Measurements from ENCODE around the gene RNF212B. TPM values are rescaled to one million over a fixed set of nuclear protein-coding genes. Genes with fewer than 3 reads are reported as not detected.
"Not testable (repeated sequence)": the region's sequence is repeated elsewhere in the genome, so short reads cannot be mapped to it uniquely, and the experiment has no call there.

The RNF212B gene
- total RNA-seq, 4 donors from 2014 or later, result 0.33 TPM; not detected in 3

DNA sequence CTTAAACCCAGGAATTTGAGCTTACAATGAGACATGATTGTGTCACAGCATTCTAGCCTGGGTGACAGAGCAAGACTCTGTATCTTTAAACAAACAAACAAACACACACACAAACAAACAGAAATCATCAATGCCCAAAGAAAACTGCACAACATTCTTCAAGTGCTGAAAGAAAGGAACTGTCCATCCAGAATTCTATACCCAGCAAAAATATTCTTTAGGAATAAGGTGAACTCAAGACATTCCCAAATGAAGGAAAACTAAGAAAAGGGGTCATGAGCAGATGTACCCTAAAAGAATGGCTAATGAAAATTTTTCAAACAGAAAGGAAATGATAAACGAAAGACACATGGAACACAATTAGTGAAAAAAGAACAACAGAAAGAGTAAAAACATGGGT lies 22.3 kb upstream of the RNF212B start:
- Histone ChIP-seq H3K4me1 (no peaks in the 10 kb centered on the region), H3K4me3 (no peak overlapping the region), H3K27ac (replicated peaks in 1 of 4) (no peak overlapping the region), H3K36me3 (no peaks in the 10 kb centered on the region), H3K9me3 (peaks cover 0 to 9% (median 0%) of the 10 kb centered on the region in 4 donors), H3K27me3 (peaks cover 0 to 10% (median 0%) of the 10 kb centered on the region in 4 donors)
- DNase-seq (ENCODE audit: extremely low spot score), result no peak
- 78% methylated on average over 1 of the region's 1 CpG for WGBS
- intact Hi-C loops (cut with DNase I), result no loop called here
- TF ChIP-seq, protein P1, sequence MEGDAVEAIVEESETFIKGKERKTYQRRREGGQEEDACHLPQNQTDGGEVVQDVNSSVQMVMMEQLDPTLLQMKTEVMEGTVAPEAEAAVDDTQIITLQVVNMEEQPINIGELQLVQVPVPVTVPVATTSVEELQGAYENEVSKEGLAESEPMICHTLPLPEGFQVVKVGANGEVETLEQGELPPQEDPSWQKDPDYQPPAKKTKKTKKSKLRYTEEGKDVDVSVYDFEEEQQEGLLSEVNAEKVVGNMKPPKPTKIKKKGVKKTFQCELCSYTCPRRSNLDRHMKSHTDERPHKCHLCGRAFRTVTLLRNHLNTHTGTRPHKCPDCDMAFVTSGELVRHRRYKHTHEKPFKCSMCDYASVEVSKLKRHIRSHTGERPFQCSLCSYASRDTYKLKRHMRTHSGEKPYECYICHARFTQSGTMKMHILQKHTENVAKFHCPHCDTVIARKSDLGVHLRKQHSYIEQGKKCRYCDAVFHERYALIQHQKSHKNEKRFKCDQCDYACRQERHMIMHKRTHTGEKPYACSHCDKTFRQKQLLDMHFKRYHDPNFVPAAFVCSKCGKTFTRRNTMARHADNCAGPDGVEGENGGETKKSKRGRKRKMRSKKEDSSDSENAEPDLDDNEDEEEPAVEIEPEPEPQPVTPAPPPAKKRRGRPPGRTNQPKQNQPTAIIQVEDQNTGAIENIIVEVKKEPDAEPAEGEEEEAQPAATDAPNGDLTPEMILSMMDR (IDR thresholded peaks at IDR 0.05), result no peak
- TF ChIP-seq POLR2AphosphoS5 (IDR thresholded peaks at IDR 0.05) (no peak), EP300 (IDR thresholded peaks at IDR 0.05) (no peak), POLR2A (IDR thresholded peaks at IDR 0.05; ENCODE audit: low read depth) (no peak)

DNA sequence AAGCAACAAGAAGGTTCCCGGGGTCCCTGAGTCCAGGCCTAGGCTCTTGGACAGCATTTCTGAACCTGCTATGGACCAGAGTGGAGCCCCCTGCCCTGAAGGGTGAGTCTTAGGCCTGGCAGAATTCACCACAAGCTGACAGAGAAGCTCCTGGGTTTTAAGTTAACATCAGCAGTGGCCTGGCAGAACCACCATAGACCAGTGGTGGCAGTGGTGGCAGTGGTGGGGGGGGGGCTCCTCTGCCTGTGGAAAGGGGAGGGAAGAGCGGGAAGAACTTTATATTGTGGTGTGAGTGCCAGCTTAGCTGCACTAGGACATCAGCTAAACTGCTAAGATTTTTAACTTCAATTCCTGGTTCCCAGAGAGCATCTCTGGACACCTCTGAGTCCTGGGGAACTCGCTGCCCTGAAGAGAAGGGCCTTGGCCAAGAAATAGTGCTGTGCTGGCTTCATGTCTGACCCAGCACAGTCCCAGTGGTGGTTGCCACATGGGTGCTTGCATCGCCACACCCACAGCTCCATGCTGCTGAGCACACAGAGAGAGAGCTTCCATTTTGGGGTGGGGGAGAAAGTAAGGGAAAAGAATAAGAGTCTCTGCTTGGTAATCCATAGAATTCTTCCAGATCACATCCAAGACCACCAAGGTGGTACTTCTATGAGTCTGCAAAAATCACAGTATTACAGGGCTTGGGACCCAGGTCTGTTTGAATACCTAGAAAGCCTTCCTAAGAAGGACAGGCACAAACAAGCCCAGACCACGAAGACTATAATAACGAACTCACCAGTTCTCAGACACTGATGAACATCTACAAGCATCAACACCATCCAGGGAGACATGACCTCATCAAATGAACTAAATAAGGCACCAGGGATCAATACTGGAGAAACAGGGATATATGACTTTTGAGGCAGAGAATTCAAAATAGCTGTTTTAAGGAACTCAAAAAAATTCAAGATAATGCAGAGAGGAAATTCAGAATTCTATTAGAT lies 20.4 kb upstream of the RNF212B start:
- Histone ChIP-seq H3K36me3 (no peaks in the 10 kb centered on the region), H3K4me3 (no peak overlapping the region), H3K4me1 (no peaks in the 10 kb centered on the region), H3K27me3 (peaks cover 0 to 10% (median 0%) of the 10 kb centered on the region in 4 donors), H3K9me3 (peaks cover 0 to 9% (median 0%) of the 10 kb centered on the region in 4 donors), H3K27ac (replicated peaks in 1 of 4) (no peak overlapping the region)
- no peak for DNase-seq (ENCODE audit: extremely low spot score)
- intact Hi-C loops (cut with DNase I), result no loop called here
- no peak for TF ChIP-seq EP300 (IDR thresholded peaks at IDR 0.05)
- TF ChIP-seq POLR2AphosphoS5 (IDR thresholded peaks at IDR 0.05), result no peak
- TF ChIP-seq POLR2A (IDR thresholded peaks at IDR 0.05; ENCODE audit: low read depth), result no peak
- TF ChIP-seq, protein P1 (IDR thresholded peaks at IDR 0.05), result no peak
- 94% methylated on average over 6 of the region's 6 CpGs for WGBS

DNA sequence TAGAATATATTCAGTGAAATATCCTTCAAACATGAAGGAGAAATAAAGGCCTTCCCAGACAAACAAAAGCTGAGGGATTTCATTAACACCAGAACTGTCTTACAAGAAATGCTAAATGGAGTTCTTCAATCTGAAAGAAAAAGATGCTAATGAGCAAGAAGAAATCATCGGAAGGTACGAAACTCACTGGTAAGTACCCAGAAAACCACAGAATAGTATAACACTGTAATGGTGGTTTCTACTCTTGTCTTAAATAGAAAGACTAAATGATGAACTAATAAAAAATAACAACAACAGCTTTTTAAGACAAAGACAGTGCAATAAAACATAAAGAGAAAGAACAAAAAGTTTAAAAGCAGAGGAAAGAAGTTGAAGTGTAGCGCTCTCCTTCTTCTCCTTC lies 18.7 kb upstream of the RNF212B start:
- Histone ChIP-seq H3K9me3 (peaks cover 0 to 9% (median 0%) of the 10 kb centered on the region in 4 donors), H3K4me3 (no peak overlapping the region), H3K27me3 (peaks cover 0 to 10% (median 0%) of the 10 kb centered on the region in 4 donors), H3K27ac (replicated peaks in 1 of 4) (no peak overlapping the region), H3K4me1 (no peaks in the 10 kb centered on the region), H3K36me3 (no peaks in the 10 kb centered on the region)
- intact Hi-C loops (cut with DNase I), result no loop called here
- TF ChIP-seq, protein P1 (IDR thresholded peaks at IDR 0.05), result no peak
- DNase-seq (ENCODE audit: extremely low spot score), result no peak
- 85% methylated on average over 3 of the region's 3 CpGs for WGBS

GRCh38 chr14:23224958-23225357 lies 12.8 kb upstream of the RNF212B start:
- 96% methylated on average over 1 of the region's 1 CpG for WGBS
- H3K4me3 ChIP-seq; H3K4me1 ChIP-seq; H3K9me3 ChIP-seq; H3K36me3 ChIP-seq; H3K27ac ChIP-seq (replicated peaks in 1 of 4); H3K27me3 ChIP-seq; DNase-seq (ENCODE audit: extremely low spot score); intact Hi-C loops (cut with DNase I): not testable (repeated sequence)

DNA sequence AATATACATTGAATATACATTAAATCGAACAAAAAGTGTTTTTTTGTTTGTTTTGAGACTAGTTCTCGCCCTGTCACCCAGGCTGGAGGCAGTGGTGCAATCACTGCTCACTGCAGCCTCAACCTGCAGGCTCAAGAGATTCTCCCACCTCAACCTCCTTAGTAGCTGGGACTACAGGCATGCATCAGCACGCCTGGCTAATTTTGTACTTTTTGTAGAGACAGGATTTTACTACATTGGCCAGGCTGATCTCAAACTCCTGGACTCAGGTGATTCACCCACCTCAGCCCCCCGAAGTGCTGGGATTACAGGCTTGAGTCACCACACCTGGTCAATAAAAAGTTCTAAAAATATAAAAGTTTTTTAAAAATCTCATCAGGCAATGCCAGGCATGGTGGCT lies 10.2 kb upstream of the RNF212B start:
- H3K4me3 ChIP-seq, result no peak overlapping the region
- 64% methylated on average over 4 of the region's 4 CpGs for WGBS
- no peaks in the 10 kb centered on the region for H3K9me3 ChIP-seq
- H3K27me3 ChIP-seq, result no peaks in the 10 kb centered on the region
- TF ChIP-seq, protein P1 (IDR thresholded peaks at IDR 0.05), result no peak
- TF ChIP-seq POLR2A (IDR thresholded peaks at IDR 0.05; ENCODE audit: low read depth) (no peak), EP300 (IDR thresholded peaks at IDR 0.05) (no peak), POLR2AphosphoS5 (IDR thresholded peaks at IDR 0.05) (no peak)
- no peak overlapping the region for H3K27ac ChIP-seq (replicated peaks in 1 of 4)
- H3K36me3 ChIP-seq, result no peaks in the 10 kb centered on the region
- DNase-seq (ENCODE audit: extremely low spot score), result no peak
- intact Hi-C loops (cut with DNase I), result no loop called here
- no peaks in the 10 kb centered on the region for H3K4me1 ChIP-seq

Measured in esophagus muscularis mucosa (tissue), 4 donors.